Neural cell (in vitro differentiated cells): Measurements from ENCODE around the gene PSMG4.
A peak's percentile ranks its signal among the peaks of the same experiment; 100 is the strongest.

Source experiments
- CTCF ChIP-seq: fragments of 450-650 bp; IDR thresholded peaks from 2 replicates; pipeline ENCODE4 v1.5.1; 2014; ENCODE audit warnings: antibody characterized with exemption, mild to moderate bottlenecking, moderate library complexity; ENCODE audit not compliant: poor library complexity, severe bottlenecking
- POLR2AphosphoS5 ChIP-seq: IDR thresholded peaks from 2 replicates; pipeline ENCODE4 v1.6.1; 2012
- RAD21 ChIP-seq: fragments of 450-650 bp; conservative IDR thresholded peaks from 2 replicates; pipeline ENCODE4 v1.6.1; 2014; ENCODE audit warnings: antibody characterized with exemption, mild to moderate bottlenecking, moderate library complexity
- REST ChIP-seq: IDR thresholded peaks from 2 replicates; pipeline ENCODE4 v1.6.1; 2012; ENCODE audit warnings: borderline replicate concordance
- TAF1 ChIP-seq: IDR thresholded peaks from 2 replicates; pipeline ENCODE4 v1.6.1; 2012; ENCODE audit warnings: low read depth

- no peak for TF ChIP-seq REST
- no peak for TF ChIP-seq CTCF
- TF ChIP-seq RAD21 = no peak
- peak; percentile 14 for TF ChIP-seq POLR2AphosphoS5
- TF ChIP-seq TAF1 = no peak
Observed at GRCh38 chr6:3272911-3273547, 14.3 kb downstream of the PSMG4 start.
